Measurements from ENCODE around the gene ZCCHC24.

DNA sequence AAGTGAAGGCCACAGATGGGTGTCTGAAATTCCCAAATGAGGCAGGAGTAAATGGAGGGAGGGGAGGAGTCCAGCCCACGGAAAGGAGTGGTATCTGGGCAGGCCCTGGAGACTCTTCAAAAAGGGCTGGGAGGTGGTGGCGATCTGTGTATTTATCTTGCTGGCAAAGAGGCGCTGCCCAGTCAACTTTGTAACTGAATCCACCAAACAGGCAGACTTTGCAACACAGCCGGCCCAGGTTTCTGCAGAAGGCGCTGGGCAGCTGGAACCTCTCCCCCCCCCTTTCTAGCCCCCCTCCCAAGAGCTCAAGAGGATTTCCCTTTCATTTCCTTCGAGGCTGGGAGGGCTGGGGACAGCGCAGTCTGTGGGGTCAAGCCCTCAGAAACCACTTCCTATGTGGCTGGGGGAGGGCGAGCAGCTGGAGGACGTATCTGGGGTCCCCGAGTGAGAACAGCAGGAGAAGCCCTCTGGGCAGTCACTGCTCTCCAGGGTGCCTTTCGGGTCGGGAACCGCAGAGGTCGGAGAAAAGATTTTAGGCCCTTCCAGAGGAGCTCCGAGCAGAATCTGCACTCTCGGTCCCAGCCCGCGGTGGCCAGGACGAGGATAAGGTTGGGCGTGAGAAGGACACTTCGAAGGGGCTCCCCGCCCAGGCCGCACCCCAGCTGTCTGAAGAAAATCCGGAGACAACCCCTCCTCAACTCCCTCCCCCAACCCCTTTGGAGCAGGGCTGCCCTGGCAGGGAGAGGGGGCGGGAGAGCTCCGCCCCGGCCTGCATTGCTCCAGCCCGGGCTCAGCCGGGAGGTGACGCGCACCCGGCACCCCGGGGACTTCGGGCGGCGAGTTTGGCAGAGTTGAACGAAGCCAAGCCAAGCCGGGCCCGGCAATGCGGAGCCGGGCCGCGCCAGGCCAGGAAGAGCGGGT is 965 bp downstream of the ZCCHC24 start:
- TF ChIP-seq, protein P1, sequence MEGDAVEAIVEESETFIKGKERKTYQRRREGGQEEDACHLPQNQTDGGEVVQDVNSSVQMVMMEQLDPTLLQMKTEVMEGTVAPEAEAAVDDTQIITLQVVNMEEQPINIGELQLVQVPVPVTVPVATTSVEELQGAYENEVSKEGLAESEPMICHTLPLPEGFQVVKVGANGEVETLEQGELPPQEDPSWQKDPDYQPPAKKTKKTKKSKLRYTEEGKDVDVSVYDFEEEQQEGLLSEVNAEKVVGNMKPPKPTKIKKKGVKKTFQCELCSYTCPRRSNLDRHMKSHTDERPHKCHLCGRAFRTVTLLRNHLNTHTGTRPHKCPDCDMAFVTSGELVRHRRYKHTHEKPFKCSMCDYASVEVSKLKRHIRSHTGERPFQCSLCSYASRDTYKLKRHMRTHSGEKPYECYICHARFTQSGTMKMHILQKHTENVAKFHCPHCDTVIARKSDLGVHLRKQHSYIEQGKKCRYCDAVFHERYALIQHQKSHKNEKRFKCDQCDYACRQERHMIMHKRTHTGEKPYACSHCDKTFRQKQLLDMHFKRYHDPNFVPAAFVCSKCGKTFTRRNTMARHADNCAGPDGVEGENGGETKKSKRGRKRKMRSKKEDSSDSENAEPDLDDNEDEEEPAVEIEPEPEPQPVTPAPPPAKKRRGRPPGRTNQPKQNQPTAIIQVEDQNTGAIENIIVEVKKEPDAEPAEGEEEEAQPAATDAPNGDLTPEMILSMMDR (IDR thresholded peaks at IDR 0.05; ENCODE audit: extremely low read depth in 1 of 2, insufficient read depth in 1 of 2, low read depth in 1 of 2, low read length in 2 of 2), result no peak
- TF ChIP-seq, protein P2, sequence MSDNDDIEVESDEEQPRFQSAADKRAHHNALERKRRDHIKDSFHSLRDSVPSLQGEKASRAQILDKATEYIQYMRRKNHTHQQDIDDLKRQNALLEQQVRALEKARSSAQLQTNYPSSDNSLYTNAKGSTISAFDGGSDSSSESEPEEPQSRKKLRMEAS (IDR thresholded peaks at IDR 0.05; ENCODE audit: insufficient read depth, insufficient read length), result no peak
- TF ChIP-seq EZH2 (IDR thresholded peaks at IDR 0.05; ENCODE audit: borderline replicate concordance, low read depth, low read length, severe bottlenecking), result no peak
- TF ChIP-seq POLR2A (IDR thresholded peaks at IDR 0.05; ENCODE audit: low read depth, low read length), result no peak
- no peak for TF ChIP-seq JUN (IDR thresholded peaks at IDR 0.05; ENCODE audit: borderline replicate concordance, insufficient read depth, insufficient read length, low read depth)

Data from endothelial cell of umbilical vein (primary cell).